Measurements from ENCODE around the gene ZNF138.
A peak's percentile ranks its signal among the peaks of the same experiment; 100 is the strongest.
"Not testable (repeated sequence)": the region's sequence is repeated elsewhere in the genome, so short reads cannot be mapped to it uniquely, and the experiment has no call there.

Gene ZNF138

GRCh38 chr7:64834989-64835388, 40.8 kb downstream of the ZNF138 start:
- Histone ChIP-seq H3K27ac (no peak overlapping the region), H3K4me3 (no peak overlapping the region)

- H3K27ac ChIP-seq, H3K4me3 ChIP-seq: not testable (repeated sequence)
Measured at GRCh38 chr7:64835856-64836255, 41.6 kb downstream of the ZNF138 start.

GRCh38 chr7:64838051-64838450, 43.8 kb downstream of the ZNF138 start:
- not testable (repeated sequence) for H3K4me3 ChIP-seq, H3K27ac ChIP-seq

- Histone ChIP-seq H3K27ac (no peak overlapping the region), H3K4me3 (no peak overlapping the region)
Measured at GRCh38 chr7:64838691-64839090, 44.5 kb downstream of the ZNF138 start.

- Histone ChIP-seq H3K27ac (no peak overlapping the region), H3K4me3 (no peak overlapping the region)
Measured at GRCh38 chr7:64839910-64840309, 45.7 kb downstream of the ZNF138 start.

- H3K27ac ChIP-seq: peak overlapping the region in 12 of 21 experiments; percentile 7 to 79 (median 37)
Measured at GRCh38 chr7:64849250-64849923, 55.2 kb downstream of the ZNF138 start.

GRCh38 chr7:64849924-64850499, 55.8 kb downstream of the ZNF138 start:
- peak overlapping the region in 1 of 7 experiments; percentile 0 for H3K4me3 ChIP-seq

More at GRCh38 chr7:64849250-64849923, 55.2 kb downstream of the ZNF138 start:
- peak overlapping the region in 1 of 7 experiments; percentile 0 for H3K4me3 ChIP-seq

GRCh38 chr7:64853679-64854078, 59.5 kb downstream of the ZNF138 start:
- Histone ChIP-seq H3K27ac (no peak overlapping the region), H3K4me3 (no peak overlapping the region)

More at GRCh38 chr7:64849924-64850499, 55.8 kb downstream of the ZNF138 start:
- peak overlapping the region in 11 of 21 experiments; percentile 7 to 79 (median 40) for H3K27ac ChIP-seq

GRCh38 chr7:64854969-64855368, 60.7 kb downstream of the ZNF138 start:
- no peak overlapping the region for H3K27ac ChIP-seq
- H3K4me3 ChIP-seq: no peak overlapping the region

GRCh38 chr7:64863021-64863420, 68.8 kb downstream of the ZNF138 start:
- Histone ChIP-seq H3K4me3 (no peak overlapping the region), H3K27ac (no peak overlapping the region)

GRCh38 chr7:64863530-64863929, 69.3 kb downstream of the ZNF138 start:
- not testable (repeated sequence) for H3K4me3 ChIP-seq, H3K27ac ChIP-seq

GRCh38 chr7:64863969-64864368, 69.7 kb downstream of the ZNF138 start:
- H3K27ac ChIP-seq: no peak overlapping the region
- H3K4me3 ChIP-seq: no peak overlapping the region

- H3K4me3 ChIP-seq: no peak overlapping the region
Measured at GRCh38 chr7:64867863-64868440, 73.7 kb downstream of the ZNF138 start.

GRCh38 chr7:64868499-64868898, 74.3 kb downstream of the ZNF138 start:
- Histone ChIP-seq H3K27ac (no peak overlapping the region), H3K4me3 (no peak overlapping the region)

More at GRCh38 chr7:64867863-64868440, 73.7 kb downstream of the ZNF138 start:
- no peak overlapping the region for H3K27ac ChIP-seq

- Histone ChIP-seq H3K27ac (no peak overlapping the region), H3K4me3 (no peak overlapping the region)
Measured at GRCh38 chr7:64869121-64869725, 75.0 kb downstream of the ZNF138 start.

- Histone ChIP-seq H3K4me3 (no peak overlapping the region), H3K27ac (no peak overlapping the region)
Measured at GRCh38 chr7:64869912-64870562, 75.8 kb downstream of the ZNF138 start.

GRCh38 chr7:64870656-64871055, 76.4 kb downstream of the ZNF138 start:
- Histone ChIP-seq H3K4me3 (no peak overlapping the region), H3K27ac (no peak overlapping the region)

GRCh38 chr7:64871761-64872160, 77.5 kb downstream of the ZNF138 start:
- H3K27ac ChIP-seq: no peak overlapping the region
- H3K4me3 ChIP-seq: no peak overlapping the region

GRCh38 chr7:64872351-64873154, 78.3 kb downstream of the ZNF138 start:
- Histone ChIP-seq H3K27ac (no peak overlapping the region), H3K4me3 (no peak overlapping the region)

GRCh38 chr7:64873155-64873500, 78.9 kb downstream of the ZNF138 start:
- H3K27ac ChIP-seq: no peak overlapping the region
- no peak overlapping the region for H3K4me3 ChIP-seq
